HepG2 (cell line): Measurements from ENCODE around the gene ZBTB4. TPM values are rescaled to one million over a fixed set of nuclear protein-coding genes. Genes with fewer than 3 reads are reported as not detected.

Experiments used
- ARNTL ChIP-seq: sonication (generic); formaldehyde crosslinking; IDR thresholded peaks from 2 replicates; pipeline ENCODE4 v1.4.0; 2020; ENCODE audit warnings: mild to moderate bottlenecking, missing genetic modification reagents
- ATF1 ChIP-seq: IDR thresholded peaks from 2 replicates; pipeline ENCODE4 v1.6.1; 2016; ENCODE audit warnings: mild to moderate bottlenecking, control low read depth
- ELF1 ChIP-seq: sonication (generic); formaldehyde crosslinking; IDR thresholded peaks from 2 replicates; pipeline ENCODE4 v1.4.0; 2020; ENCODE audit warnings: missing genetic modification reagents
- HCFC1 ChIP-seq: fragments of 150-350 bp; IDR thresholded peaks from 2 replicates; pipeline ENCODE4 v1.6.1; 2014; ENCODE audit warnings: low read depth, low read length
- MIER2 ChIP-seq: IDR thresholded peaks from 2 replicates; pipeline ENCODE4 v1.6.1; 2016; ENCODE audit warnings: missing biosample characterization, missing genetic modification reagents
- NFATC3 ChIP-seq: sonication (generic); formaldehyde crosslinking; IDR thresholded peaks from 2 replicates; pipeline ENCODE4 v1.5.1; 2020; ENCODE audit warnings: mild to moderate bottlenecking, missing genetic modification reagents
- NR3C1 ChIP-seq: sonication (generic); formaldehyde crosslinking; IDR thresholded peaks from 2 replicates; pipeline ENCODE4 v1.4.0; 2020; ENCODE audit warnings: missing genetic modification reagents
- SP2 ChIP-seq: sonication (generic); formaldehyde crosslinking; IDR thresholded peaks from 2 replicates; pipeline ENCODE4 v1.5.1; 2020; ENCODE audit warnings: mild to moderate bottlenecking, missing genetic modification reagents
- SRSF1 ChIP-seq: fragments of 200-400 bp; formaldehyde crosslinking; optimal IDR thresholded peaks from 2 replicates; pipeline ENCODE3; 2017; ENCODE audit warnings: mild to moderate bottlenecking, low read depth, low read length, moderate library complexity
- SRY ChIP-seq: sonication (generic); formaldehyde crosslinking; IDR thresholded peaks from 2 replicates; pipeline ENCODE4 v1.8.0; 2022; ENCODE audit warnings: mild to moderate bottlenecking, missing genetic modification reagents
- ZNF180 ChIP-seq: sonication (generic); formaldehyde crosslinking; IDR thresholded peaks from 2 replicates; pipeline ENCODE4 v1.4.0; 2020; ENCODE audit warnings: low read depth, missing genetic modification reagents, borderline replicate concordance
- ZNF614 ChIP-seq: IDR thresholded peaks from 2 replicates; pipeline ENCODE4 v1.6.1; 2018; ENCODE audit warnings: missing biosample characterization, missing genetic modification reagents, inconsistent platforms, borderline replicate concordance
- ZNF781 ChIP-seq: sonication (generic); formaldehyde crosslinking; IDR thresholded peaks from 2 replicates; pipeline ENCODE4 v1.5.1; 2020; ENCODE audit warnings: borderline replicate concordance, mild to moderate bottlenecking, missing genetic modification reagents; ENCODE audit errors: not compliant biosample characterization
- polyA plus RNA-seq, 8 experiments: library from polyadenylated mRNA; depleted of rRNA in 3 of 8; stranded (reverse) in 7 of 8; unstranded in 1 of 8; fragments of >200 nt; fragmentation: Illumina TruSeq in 4 of 8; extraction: Trizol in 4 of 8; gene quantifications; 2 replicates each; pipeline versions ENCODE4 v1.2.1 to v1.2.3, GENCODE V29; 2011 to 2016; ENCODE audit warnings: low read depth in 4 of 8, missing spikeins in 1 of 8, mixed read lengths in 1 of 8; ENCODE audit not compliant: insufficient read depth in 1 of 8
- total RNA-seq, 5 experiments: library from RNA; depleted of rRNA; stranded (reverse); fragments of >200 nt; fragmentation: Illumina TruSeq; extraction: Trizol; gene quantifications; 2 replicates each; pipeline ENCODE4 v1.2.3, GENCODE V29; 2016; ENCODE audit warnings: low read depth in 1 of 5
- TF ChIP-seq, protein P1 (sequence below): sonication (generic); formaldehyde crosslinking; IDR thresholded peaks from 2 replicates; pipeline ENCODE4 v1.4.0; 2020; ENCODE audit warnings: missing genetic modification reagents
- TF ChIP-seq, protein P2 (sequence below): sonication (generic); formaldehyde crosslinking; IDR thresholded peaks from 2 replicates; pipeline ENCODE4 v1.5.1; 2020; ENCODE audit warnings: mild to moderate bottlenecking, missing genetic modification reagents, moderate library complexity
- TF ChIP-seq, protein P3 (sequence below): sonication (generic); formaldehyde crosslinking; IDR thresholded peaks from 2 replicates; pipeline ENCODE4 v1.9.0; 2021; ENCODE audit warnings: missing genetic modification reagents, borderline replicate concordance
- TF ChIP-seq, protein P4 (sequence below): sonication (generic); formaldehyde crosslinking; IDR thresholded peaks from 2 replicates; pipeline ENCODE4 v1.4.0; 2020; ENCODE audit warnings: missing genetic modification reagents
- TF ChIP-seq, protein P5 (sequence below): sonication (generic); formaldehyde crosslinking; IDR thresholded peaks from 2 replicates; pipeline ENCODE4 v1.4.0; 2020; ENCODE audit warnings: missing genetic modification reagents

Gene ZBTB4
- total and polyA plus RNA-seq, 2 of the 13 experiments (the other 11 are each of a cell fraction or from before 2014, with no cell fraction given), result 4.3 to 7.4 TPM

DNA sequence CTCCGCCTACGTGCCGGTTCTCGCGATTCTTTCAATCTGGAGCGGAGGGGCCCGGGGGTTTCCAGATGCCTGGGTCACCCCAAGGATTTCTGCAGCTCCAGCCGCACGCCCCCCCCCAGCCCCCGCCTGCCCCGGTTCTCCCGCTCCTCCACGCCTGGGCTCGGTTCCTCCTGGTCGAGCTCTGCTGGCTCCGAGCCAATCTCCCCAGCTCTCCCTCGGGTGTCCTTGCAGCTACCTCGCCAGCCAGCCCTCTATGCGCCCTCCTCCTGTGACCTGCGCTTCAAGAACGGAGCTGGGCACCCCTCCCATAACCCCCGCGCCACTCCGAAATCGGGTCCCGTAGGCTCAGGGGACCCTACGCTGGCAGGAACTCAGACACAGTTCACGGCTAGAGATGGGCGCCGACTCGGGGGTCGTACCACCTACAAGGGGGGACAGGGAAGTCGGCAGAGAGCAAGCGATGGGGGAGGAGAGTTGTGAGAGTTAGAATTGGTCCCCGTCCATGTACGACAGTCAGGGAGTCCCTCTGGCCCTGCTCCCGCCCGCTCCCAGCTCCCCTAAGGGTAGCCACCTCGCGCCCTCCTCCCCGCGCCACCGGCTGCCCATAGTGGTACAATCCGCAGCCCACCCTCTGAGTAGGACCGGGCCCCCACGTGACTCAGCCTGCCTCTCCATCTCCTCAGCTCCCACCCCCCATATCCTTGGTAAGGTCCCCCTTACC lies 39.2 kb downstream of the ZBTB4 start (continued):
- TF ChIP-seq ZNF781, result no peak
- TF ChIP-seq ELF1 (CRISPR knock-in tag), result no peak
- TF ChIP-seq, protein P1, sequence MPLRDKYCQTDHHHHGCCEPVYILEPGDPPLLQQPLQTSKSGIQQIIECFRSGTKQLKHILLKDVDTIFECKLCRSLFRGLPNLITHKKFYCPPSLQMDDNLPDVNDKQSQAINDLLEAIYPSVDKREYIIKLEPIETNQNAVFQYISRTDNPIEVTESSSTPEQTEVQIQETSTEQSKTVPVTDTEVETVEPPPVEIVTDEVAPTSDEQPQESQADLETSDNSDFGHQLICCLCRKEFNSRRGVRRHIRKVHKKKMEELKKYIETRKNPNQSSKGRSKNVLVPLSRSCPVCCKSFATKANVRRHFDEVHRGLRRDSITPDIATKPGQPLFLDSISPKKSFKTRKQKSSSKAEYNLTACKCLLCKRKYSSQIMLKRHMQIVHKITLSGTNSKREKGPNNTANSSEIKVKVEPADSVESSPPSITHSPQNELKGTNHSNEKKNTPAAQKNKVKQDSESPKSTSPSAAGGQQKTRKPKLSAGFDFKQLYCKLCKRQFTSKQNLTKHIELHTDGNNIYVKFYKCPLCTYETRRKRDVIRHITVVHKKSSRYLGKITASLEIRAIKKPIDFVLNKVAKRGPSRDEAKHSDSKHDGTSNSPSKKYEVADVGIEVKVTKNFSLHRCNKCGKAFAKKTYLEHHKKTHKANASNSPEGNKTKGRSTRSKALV (CRISPR knock-in tag), result no peak
- TF ChIP-seq ARNTL (CRISPR knock-in tag), result no peak
- no peak for TF ChIP-seq SP2
- TF ChIP-seq MIER2 (CRISPR knock-in tag), result no peak
- no peak for TF ChIP-seq ZNF614 (CRISPR knock-in tag)
- TF ChIP-seq, protein P2, sequence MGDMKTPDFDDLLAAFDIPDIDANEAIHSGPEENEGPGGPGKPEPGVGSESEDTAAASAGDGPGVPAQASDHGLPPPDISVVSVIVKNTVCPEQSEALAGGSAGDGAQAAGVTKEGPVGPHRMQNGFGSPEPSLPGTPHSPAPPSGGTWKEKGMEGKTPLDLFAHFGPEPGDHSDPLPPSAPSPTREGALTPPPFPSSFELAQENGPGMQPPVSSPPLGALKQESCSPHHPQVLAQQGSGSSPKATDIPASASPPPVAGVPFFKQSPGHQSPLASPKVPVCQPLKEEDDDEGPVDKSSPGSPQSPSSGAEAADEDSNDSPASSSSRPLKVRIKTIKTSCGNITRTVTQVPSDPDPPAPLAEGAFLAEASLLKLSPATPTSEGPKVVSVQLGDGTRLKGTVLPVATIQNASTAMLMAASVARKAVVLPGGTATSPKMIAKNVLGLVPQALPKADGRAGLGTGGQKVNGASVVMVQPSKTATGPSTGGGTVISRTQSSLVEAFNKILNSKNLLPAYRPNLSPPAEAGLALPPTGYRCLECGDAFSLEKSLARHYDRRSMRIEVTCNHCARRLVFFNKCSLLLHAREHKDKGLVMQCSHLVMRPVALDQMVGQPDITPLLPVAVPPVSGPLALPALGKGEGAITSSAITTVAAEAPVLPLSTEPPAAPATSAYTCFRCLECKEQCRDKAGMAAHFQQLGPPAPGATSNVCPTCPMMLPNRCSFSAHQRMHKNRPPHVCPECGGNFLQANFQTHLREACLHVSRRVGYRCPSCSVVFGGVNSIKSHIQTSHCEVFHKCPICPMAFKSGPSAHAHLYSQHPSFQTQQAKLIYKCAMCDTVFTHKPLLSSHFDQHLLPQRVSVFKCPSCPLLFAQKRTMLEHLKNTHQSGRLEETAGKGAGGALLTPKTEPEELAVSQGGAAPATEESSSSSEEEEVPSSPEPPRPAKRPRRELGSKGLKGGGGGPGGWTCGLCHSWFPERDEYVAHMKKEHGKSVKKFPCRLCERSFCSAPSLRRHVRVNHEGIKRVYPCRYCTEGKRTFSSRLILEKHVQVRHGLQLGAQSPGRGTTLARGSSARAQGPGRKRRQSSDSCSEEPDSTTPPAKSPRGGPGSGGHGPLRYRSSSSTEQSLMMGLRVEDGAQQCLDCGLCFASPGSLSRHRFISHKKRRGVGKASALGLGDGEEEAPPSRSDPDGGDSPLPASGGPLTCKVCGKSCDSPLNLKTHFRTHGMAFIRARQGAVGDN (CRISPR knock-in tag), result peak; percentile 60
- TF ChIP-seq, protein P3, sequence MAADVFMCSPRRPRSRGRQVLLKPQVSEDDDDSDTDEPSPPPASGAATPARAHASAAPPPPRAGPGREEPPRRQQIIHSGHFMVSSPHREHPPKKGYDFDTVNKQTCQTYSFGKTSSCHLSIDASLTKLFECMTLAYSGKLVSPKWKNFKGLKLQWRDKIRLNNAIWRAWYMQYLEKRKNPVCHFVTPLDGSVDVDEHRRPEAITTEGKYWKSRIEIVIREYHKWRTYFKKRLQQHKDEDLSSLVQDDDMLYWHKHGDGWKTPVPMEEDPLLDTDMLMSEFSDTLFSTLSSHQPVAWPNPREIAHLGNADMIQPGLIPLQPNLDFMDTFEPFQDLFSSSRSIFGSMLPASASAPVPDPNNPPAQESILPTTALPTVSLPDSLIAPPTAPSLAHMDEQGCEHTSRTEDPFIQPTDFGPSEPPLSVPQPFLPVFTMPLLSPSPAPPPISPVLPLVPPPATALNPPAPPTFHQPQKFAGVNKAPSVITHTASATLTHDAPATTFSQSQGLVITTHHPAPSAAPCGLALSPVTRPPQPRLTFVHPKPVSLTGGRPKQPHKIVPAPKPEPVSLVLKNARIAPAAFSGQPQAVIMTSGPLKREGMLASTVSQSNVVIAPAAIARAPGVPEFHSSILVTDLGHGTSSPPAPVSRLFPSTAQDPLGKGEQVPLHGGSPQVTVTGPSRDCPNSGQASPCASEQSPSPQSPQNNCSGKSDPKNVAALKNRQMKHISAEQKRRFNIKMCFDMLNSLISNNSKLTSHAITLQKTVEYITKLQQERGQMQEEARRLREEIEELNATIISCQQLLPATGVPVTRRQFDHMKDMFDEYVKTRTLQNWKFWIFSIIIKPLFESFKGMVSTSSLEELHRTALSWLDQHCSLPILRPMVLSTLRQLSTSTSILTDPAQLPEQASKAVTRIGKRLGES (CRISPR knock-in tag), result no peak
- TF ChIP-seq, protein P4, sequence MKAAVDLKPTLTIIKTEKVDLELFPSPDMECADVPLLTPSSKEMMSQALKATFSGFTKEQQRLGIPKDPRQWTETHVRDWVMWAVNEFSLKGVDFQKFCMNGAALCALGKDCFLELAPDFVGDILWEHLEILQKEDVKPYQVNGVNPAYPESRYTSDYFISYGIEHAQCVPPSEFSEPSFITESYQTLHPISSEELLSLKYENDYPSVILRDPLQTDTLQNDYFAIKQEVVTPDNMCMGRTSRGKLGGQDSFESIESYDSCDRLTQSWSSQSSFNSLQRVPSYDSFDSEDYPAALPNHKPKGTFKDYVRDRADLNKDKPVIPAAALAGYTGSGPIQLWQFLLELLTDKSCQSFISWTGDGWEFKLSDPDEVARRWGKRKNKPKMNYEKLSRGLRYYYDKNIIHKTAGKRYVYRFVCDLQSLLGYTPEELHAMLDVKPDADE (CRISPR knock-in tag), result no peak
- TF ChIP-seq SRSF1, result no peak
- TF ChIP-seq, protein P5, sequence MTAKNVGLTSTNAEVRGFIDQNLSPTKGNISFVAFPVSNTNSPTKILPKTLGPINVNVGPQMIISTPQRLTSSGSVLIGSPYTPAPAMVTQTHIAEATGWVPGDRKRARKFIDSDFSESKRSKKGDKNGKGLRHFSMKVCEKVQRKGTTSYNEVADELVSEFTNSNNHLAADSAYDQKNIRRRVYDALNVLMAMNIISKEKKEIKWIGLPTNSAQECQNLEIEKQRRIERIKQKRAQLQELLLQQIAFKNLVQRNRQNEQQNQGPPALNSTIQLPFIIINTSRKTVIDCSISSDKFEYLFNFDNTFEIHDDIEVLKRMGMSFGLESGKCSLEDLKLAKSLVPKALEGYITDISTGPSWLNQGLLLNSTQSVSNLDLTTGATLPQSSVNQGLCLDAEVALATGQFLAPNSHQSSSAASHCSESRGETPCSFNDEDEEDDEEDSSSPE, result no peak; the same call in 1 of the 2 replicates
- TF ChIP-seq ATF1 (CRISPR knock-in tag), result no peak
- no peak for TF ChIP-seq ZNF180
- no peak for TF ChIP-seq NR3C1 (CRISPR knock-in tag)
- no peak for TF ChIP-seq HCFC1
- TF ChIP-seq NFATC3 (CRISPR knock-in tag), result no peak
- TF ChIP-seq SRY (CRISPR knock-in tag), result 0 out of 2 replicates have a peak, but pooled peaks have one; percentile 57
